ENCODE measurements around the gene MICOS13. TPM values are rescaled to one million over a fixed set of nuclear protein-coding genes. Genes with fewer than 3 reads are reported as not detected.

Gene MICOS13
- total and polyA plus RNA-seq, 2 donors from 2014 or later: 74.6 to 244 TPM

- H3K9me3 ChIP-seq (ENCODE audit: control insufficient read depth in 2 of 3, insufficient read depth in 1 of 3, low read length in 3 of 3): no peaks in the 10 kb centered on the region
- no peak for TF ChIP-seq CTCF (IDR thresholded peaks at IDR 0.05; ENCODE audit: borderline replicate concordance, extremely low read depth, insufficient read depth)
- H3K9ac ChIP-seq (ENCODE audit: low read length in 3 of 3): no peak overlapping the region
- no peak overlapping the region for H3K4me3 ChIP-seq (ENCODE audit: low read length in 3 of 3)
- FAIRE-seq (no peak), DNase-seq (no peak)
- no peaks in the 10 kb centered on the region for H3K27me3 ChIP-seq (ENCODE audit: control insufficient read depth, insufficient read depth, low read length)
- H3K27ac ChIP-seq (ENCODE audit: low read depth in 2 of 2, low read length in 2 of 2): no peak overlapping the region
- H3K4me1 ChIP-seq (ENCODE audit: control insufficient read depth in 2 of 3, insufficient read depth in 2 of 3, low read depth in 1 of 3, low read length in 3 of 3): no peaks in the 10 kb centered on the region
- intact Hi-C loops (cut with DNase I): no loop called here
- H3K36me3 ChIP-seq (ENCODE audit: control insufficient read depth in 2 of 3, insufficient read depth in 3 of 3, low read length in 3 of 3): peaks cover 12 to 73% (median 59%) of the 10 kb centered on the region in 3 donors
Observed at GRCh38 chr19:5646703-5647102, 33.6 kb downstream of the MICOS13 start.

GRCh38 chr19:5645409-5645808 lies 34.9 kb downstream of the MICOS13 start:
- Histone ChIP-seq H3K36me3 (ENCODE audit: control insufficient read depth in 2 of 3, insufficient read depth in 3 of 3, low read length in 3 of 3) (peaks cover 16 to 65% (median 55%) of the 10 kb centered on the region in 3 donors), H3K4me3 (ENCODE audit: low read length in 3 of 3) (no peak overlapping the region), H3K27ac (ENCODE audit: low read depth in 2 of 2, low read length in 2 of 2) (no peak overlapping the region), H3K9me3 (ENCODE audit: control insufficient read depth in 2 of 3, insufficient read depth in 1 of 3, low read length in 3 of 3) (no peaks in the 10 kb centered on the region), H3K27me3 (ENCODE audit: control insufficient read depth, insufficient read depth, low read length) (no peaks in the 10 kb centered on the region), H3K9ac (ENCODE audit: low read length in 3 of 3) (no peak overlapping the region), H3K4me1 (ENCODE audit: control insufficient read depth in 2 of 3, insufficient read depth in 2 of 3, low read depth in 1 of 3, low read length in 3 of 3) (no peaks in the 10 kb centered on the region)
- no peak for FAIRE-seq
- TF ChIP-seq CTCF (IDR thresholded peaks at IDR 0.05; ENCODE audit: borderline replicate concordance, extremely low read depth, insufficient read depth): no peak
- DNase-seq: no peak
- intact Hi-C loops (cut with DNase I): no loop called here

GRCh38 chr19:5644037-5644436 lies 36.3 kb downstream of the MICOS13 start:
- DNase-seq (no peak), FAIRE-seq (no peak)
- Histone ChIP-seq H3K4me3 (ENCODE audit: low read length in 3 of 3) (no peak overlapping the region), H3K4me1 (ENCODE audit: control insufficient read depth in 2 of 3, insufficient read depth in 2 of 3, low read depth in 1 of 3, low read length in 3 of 3) (no peaks in the 10 kb centered on the region), H3K9me3 (ENCODE audit: control insufficient read depth in 2 of 3, insufficient read depth in 1 of 3, low read length in 3 of 3) (no peaks in the 10 kb centered on the region), H3K9ac (ENCODE audit: low read length in 3 of 3) (no peak overlapping the region), H3K36me3 (ENCODE audit: control insufficient read depth in 2 of 3, insufficient read depth in 3 of 3, low read length in 3 of 3) (peaks cover 13 to 57% (median 50%) of the 10 kb centered on the region in 3 donors), H3K27ac (ENCODE audit: low read depth in 2 of 2, low read length in 2 of 2) (no peak overlapping the region), H3K27me3 (ENCODE audit: control insufficient read depth, insufficient read depth, low read length) (no peaks in the 10 kb centered on the region)
- no peak for TF ChIP-seq CTCF (IDR thresholded peaks at IDR 0.05; ENCODE audit: borderline replicate concordance, extremely low read depth, insufficient read depth)
- intact Hi-C loops (cut with DNase I): no loop called here

GRCh38 chr19:5643060-5643459 lies 37.3 kb downstream of the MICOS13 start:
- peaks cover 9 to 52% (median 45%) of the 10 kb centered on the region in 3 donors for H3K36me3 ChIP-seq (ENCODE audit: control insufficient read depth in 2 of 3, insufficient read depth in 3 of 3, low read length in 3 of 3)
- H3K9ac ChIP-seq (ENCODE audit: low read length in 3 of 3): no peak overlapping the region
- FAIRE-seq (no peak), DNase-seq (no peak)
- intact Hi-C loops (cut with DNase I): no loop called here
- H3K4me1 ChIP-seq (ENCODE audit: control insufficient read depth in 2 of 3, insufficient read depth in 2 of 3, low read depth in 1 of 3, low read length in 3 of 3): no peaks in the 10 kb centered on the region
- H3K27ac ChIP-seq (ENCODE audit: low read depth in 2 of 2, low read length in 2 of 2): no peak overlapping the region
- no peak overlapping the region for H3K4me3 ChIP-seq (ENCODE audit: low read length in 3 of 3)
- H3K27me3 ChIP-seq (ENCODE audit: control insufficient read depth, insufficient read depth, low read length): no peaks in the 10 kb centered on the region
- no peaks in the 10 kb centered on the region for H3K9me3 ChIP-seq (ENCODE audit: control insufficient read depth in 2 of 3, insufficient read depth in 1 of 3, low read length in 3 of 3)
- TF ChIP-seq CTCF (IDR thresholded peaks at IDR 0.05; ENCODE audit: borderline replicate concordance, extremely low read depth, insufficient read depth): no peak

All from kidney (tissue), 14 donors.